HepG2 (cell line): ENCODE data around the gene CD96. TPM values are rescaled to one million over a fixed set of nuclear protein-coding genes. Genes with fewer than 3 reads are reported as not detected.

ENCODE experiments used
- ATAC-seq: fragments of 200-7000 bp; cut with Tn5 transposase; 3 replicates; pipeline ENCODE4 v1.9.1; 2020; ENCODE audit warnings: mild to moderate bottlenecking, moderate library complexity
- BruUV-seq: library from RNA; stranded (reverse); fragments of 400-500 nt; replicated peaks from 2 replicates; lab custom pipeline; 2021; lab: Mats Ljungman, UMichigan
- CTCF ChIA-PET: fragments of 300-600 bp; formaldehyde crosslinking; extraction: SDS; loops from one replicate; lab custom pipeline; 2021; ENCODE audit warnings: low total read pairs, inconsistent platforms, low intra/inter-chr PET ratio; lab: Yijun Ruan, JAX
- POLR2A ChIA-PET: fragments of 350-600 bp; sonication (Branson Sonifier 250); formaldehyde crosslinking; loops from one replicate; lab custom pipeline; 2020; ENCODE audit warnings: antibody characterized with exemption, inconsistent platforms; lab: Yijun Ruan, JAX
- DNase-seq: peaks from one replicate; pipeline ENCODE4 v3.0.0-alpha.2; 2015; ENCODE audit warnings: low spot score
- FAIRE-seq: peaks from 3 replicates; lab custom pipeline; 2011; peaks lifted over from hg19 to GRCh38; lab: Jason Lieb, UNC
- H2AFZ ChIP-seq: one replicate; pipeline ENCODE4 v1.6.1; 2011; ENCODE audit warnings: low read length, inconsistent platforms
- H3K27ac ChIP-seq: fragments of 300-600 bp; 3 replicates; pipeline ENCODE4 v1.8.0; 2011; ENCODE audit warnings: mixed run types, mild to moderate bottlenecking, mixed read lengths, low read length, inconsistent platforms; ENCODE audit not compliant: insufficient read depth; ENCODE audit errors: extremely low read length
- H3K27me3 ChIP-seq, 2 experiments: fragments of 200-600 bp in 1 of 2; 2 replicates in 1 of 2; 3 replicates in 1 of 2; pipeline versions ENCODE4 v1.6.0 to v1.8.0; 2011; ENCODE audit warnings: low read length in 2 of 2, mild to moderate bottlenecking in 2 of 2, moderate library complexity in 2 of 2, inconsistent platforms in 1 of 2; ENCODE audit not compliant: insufficient read depth in 2 of 2, control insufficient read depth in 1 of 2
- H3K36me3 ChIP-seq, 2 experiments: fragments of 200-600 bp in 1 of 2; replicated peaks in 1 of 2; 2 replicates in 1 of 2; 3 replicates in 1 of 2; pipeline versions ENCODE4 v1.5.1 to v1.8.0; 2011; ENCODE audit warnings: low read length in 2 of 2, inconsistent platforms in 1 of 2; ENCODE audit not compliant: insufficient read depth in 2 of 2, control insufficient read depth in 1 of 2
- H3K4me1 ChIP-seq: 2 replicates; pipeline ENCODE4 v1.5.1; 2012; ENCODE audit warnings: low read length, inconsistent platforms; ENCODE audit not compliant: insufficient read depth
- H3K4me2 ChIP-seq: 2 replicates; pipeline ENCODE4 v1.6.0; 2011; ENCODE audit warnings: low read depth, low read length, inconsistent platforms
- H3K4me3 ChIP-seq, 3 experiments: fragments of 200-600 bp in 1 of 3; sonication (generic), shearing (Covaris generic) in 1 of 3; replicated peaks in 1 of 3; 2 replicates each; pipeline ENCODE4 v1.5.1; 2011 to 2016; ENCODE audit warnings: low read length in 3 of 3, inconsistent platforms in 2 of 3, low read depth in 2 of 3, mild to moderate bottlenecking in 2 of 3, control low read depth in 1 of 3, mixed read lengths in 1 of 3; ENCODE audit not compliant: insufficient read depth in 1 of 3
- H3K79me2 ChIP-seq: one replicate; pipeline ENCODE4 v1.6.1; 2011; ENCODE audit warnings: low read length, inconsistent platforms; ENCODE audit not compliant: insufficient read depth
- H3K9ac ChIP-seq: 2 replicates; pipeline ENCODE4 v1.6.0; 2011; ENCODE audit warnings: mild to moderate bottlenecking, low read depth, low read length, inconsistent platforms; ENCODE audit not compliant: insufficient read depth
- H3K9me3 ChIP-seq: 2 replicates; pipeline ENCODE4 v1.5.1; 2012; ENCODE audit warnings: mild to moderate bottlenecking, low read length
- H4K20me1 ChIP-seq: 2 replicates; pipeline ENCODE4 v1.6.0; 2011; ENCODE audit warnings: inconsistent platforms, mild to moderate bottlenecking, low read length, moderate library complexity; ENCODE audit not compliant: insufficient read depth
- FOXO4 ChIP-seq: sonication (generic); formaldehyde crosslinking; conservative IDR thresholded peaks from 2 replicates; pipeline ENCODE4 v1.8.1; 2023; ENCODE audit warnings: missing genetic modification reagents
- GZF1 ChIP-seq: sonication (generic); formaldehyde crosslinking; IDR thresholded peaks from 2 replicates; pipeline ENCODE4 v1.5.1; 2020; ENCODE audit warnings: mild to moderate bottlenecking, missing genetic modification reagents
- HIVEP1 ChIP-seq: sonication (generic); formaldehyde crosslinking; IDR thresholded peaks from 2 replicates; pipeline ENCODE4 v1.4.0; 2020; ENCODE audit warnings: mild to moderate bottlenecking, missing genetic modification reagents
- IKZF1 ChIP-seq: fragments of 450-650 bp; IDR thresholded peaks from 2 replicates; pipeline ENCODE4 v1.7.1; 2016
- MTF2 ChIP-seq: sonication (generic); formaldehyde crosslinking; IDR thresholded peaks from 2 replicates; pipeline ENCODE4 v1.5.0; 2020; ENCODE audit warnings: missing genetic modification reagents, borderline replicate concordance
- NFAT5 ChIP-seq: sonication (generic); formaldehyde crosslinking; IDR thresholded peaks from 2 replicates; pipeline ENCODE4 v1.4.0; 2020; ENCODE audit warnings: missing genetic modification reagents
- NFRKB ChIP-seq: fragments of 450-650 bp; IDR thresholded peaks from 2 replicates; pipeline ENCODE4 v1.6.1; 2017
- NR3C1 ChIP-seq: sonication (generic); formaldehyde crosslinking; IDR thresholded peaks from 2 replicates; pipeline ENCODE4 v1.4.0; 2020; ENCODE audit warnings: missing genetic modification reagents
- PAF1 ChIP-seq: IDR thresholded peaks from 2 replicates; pipeline ENCODE4 v1.6.1; 2016; ENCODE audit warnings: missing genetic modification reagents, missing compliant biosample characterization
- POLR2A ChIP-seq, 2 experiments: IDR thresholded peaks; 2 replicates each; pipeline ENCODE4 v1.6.1; 2011; ENCODE audit warnings: low read depth in 2 of 2, low read length in 2 of 2, mild to moderate bottlenecking in 1 of 2, moderate library complexity in 1 of 2; ENCODE audit not compliant: insufficient read depth in 1 of 2
- TAF1 ChIP-seq: sonication (generic); formaldehyde crosslinking; IDR thresholded peaks from 2 replicates; pipeline ENCODE4 v1.4.0; 2020; ENCODE audit warnings: missing genetic modification reagents
- WIZ ChIP-seq: sonication (generic); formaldehyde crosslinking; IDR thresholded peaks from 2 replicates; pipeline ENCODE4 v1.5.1; 2020; ENCODE audit warnings: mild to moderate bottlenecking, missing genetic modification reagents
- ZNF224 ChIP-seq: sonication (generic); formaldehyde crosslinking; IDR thresholded peaks from 2 replicates; pipeline ENCODE4 v1.5.0; 2020; ENCODE audit warnings: mild to moderate bottlenecking, missing genetic modification reagents
- ZNF263 ChIP-seq: sonication (generic); formaldehyde crosslinking; IDR thresholded peaks from 2 replicates; pipeline ENCODE4 v1.4.0; 2020; ENCODE audit warnings: missing genetic modification reagents
- ZNF460 ChIP-seq: sonication (generic); formaldehyde crosslinking; IDR thresholded peaks from 2 replicates; pipeline ENCODE4 v1.5.1; 2020; ENCODE audit warnings: missing genetic modification reagents, mild to moderate bottlenecking, borderline replicate concordance
- ZNF576 ChIP-seq: sonication (generic); formaldehyde crosslinking; IDR thresholded peaks from 2 replicates; pipeline ENCODE4 v1.4.0; 2020; ENCODE audit warnings: mild to moderate bottlenecking, missing genetic modification reagents
- ZNF773 ChIP-seq: sonication (generic); formaldehyde crosslinking; IDR thresholded peaks from 2 replicates; pipeline ENCODE4 v1.4.0; 2020; ENCODE audit warnings: missing genetic modification reagents, borderline replicate concordance
- ZUFSP ChIP-seq: sonication (generic); formaldehyde crosslinking; IDR thresholded peaks from 2 replicates; pipeline ENCODE4 v1.9.0; 2021; ENCODE audit warnings: missing genetic modification reagents, mild to moderate bottlenecking, borderline replicate concordance
- WGBS: methylation state at CpG from one replicate; pipeline ENCODE4 v1.1.6; 2017; ENCODE audit warnings: low lambda C conversion rate; 5-methylcytosine and 5-hydroxymethylcytosine counted together
- in situ Hi-C: cut with HindIII; loops from 2 replicates; pipeline ENCODE4 v1.10.0; 2017; ENCODE audit warnings: low pct_unique_long_range_greater_than_20kb; ENCODE audit not compliant: extremely low pct_ligation_motif_present
- intact Hi-C: fragments of 100-400 bp; cut with micrococcal nuclease; formaldehyde crosslinking; loops from one replicate; pipeline ENCODE4 v1.10.0; 2022; ENCODE audit not compliant: unreplicated experiment
- polyA plus RNA-seq, 8 experiments: library from polyadenylated mRNA; depleted of rRNA in 3 of 8; stranded (reverse) in 7 of 8; unstranded in 1 of 8; fragments of >200 nt; fragmentation: Illumina TruSeq in 4 of 8; extraction: Trizol in 4 of 8; gene quantifications; 2 replicates each; pipeline versions ENCODE4 v1.2.1 to v1.2.3, GENCODE V29; 2011 to 2016; ENCODE audit warnings: low read depth in 4 of 8, missing spikeins in 1 of 8, mixed read lengths in 1 of 8; ENCODE audit not compliant: insufficient read depth in 1 of 8
- total RNA-seq, 5 experiments: library from RNA; depleted of rRNA; stranded (reverse); fragments of >200 nt; fragmentation: Illumina TruSeq; extraction: Trizol; gene quantifications; 2 replicates each; pipeline ENCODE4 v1.2.3, GENCODE V29; 2016; ENCODE audit warnings: low read depth in 1 of 5

Gene CD96
- total and polyA plus RNA-seq, 2 of the 13 experiments (the other 11 are each of a cell fraction or from before 2014, with no cell fraction given), result not detected

- 35% methylated on average over 3 of the region's 3 CpGs for WGBS
- H3K9me3 ChIP-seq, result no peaks in the 10 kb centered on the region; the same call in 1 of the 2 replicates
- H4K20me1 ChIP-seq, result no peaks in the 10 kb centered on the region
- no peak for DNase-seq
- POLR2A ChIA-PET, result no interaction called here
- peaks cover 10% of the 10 kb centered on the region for H3K4me1 ChIP-seq
- no peak overlapping the region for H3K4me3 ChIP-seq
- H3K27me3 ChIP-seq, result no peaks in the 10 kb centered on the region; a peak in 1 of 5 replicates
- H3K36me3 ChIP-seq, result no peaks in the 10 kb centered on the region
- H2AFZ ChIP-seq, result no peak overlapping the region
- no peak overlapping the region for H3K4me2 ChIP-seq
- FAIRE-seq, result no peak
- no peaks in the 10 kb centered on the region for H3K79me2 ChIP-seq
- no peak overlapping the region for H3K9ac ChIP-seq
- intact Hi-C loops, result no loop called here
- TF ChIP-seq IKZF1 (no peak), ZNF224 (CRISPR knock-in tag) (no peak), NR3C1 (no peak), TAF1 (no peak), NFRKB (no peak), ZNF773 (CRISPR knock-in tag) (no peak), HIVEP1 (CRISPR knock-in tag) (no peak), POLR2A (IDR thresholded peaks at IDR 0.05; ENCODE audit: insufficient read depth in 1 of 2, low read depth in 2 of 2, low read length in 2 of 2) (no peak), MTF2 (CRISPR knock-in tag) (no peak), WIZ (CRISPR knock-in tag) (no peak), FOXO4 (CRISPR knock-in tag) (no peak), NFAT5 (CRISPR knock-in tag) (no peak), ZNF263 (CRISPR knock-in tag) (no peak), ZUFSP (CRISPR knock-in tag) (no peak), GZF1 (CRISPR knock-in tag) (no peak), PAF1 (CRISPR knock-in tag) (no peak), ZNF460 (no peak), ZNF576 (no peak)
- CTCF ChIA-PET, result no interaction called here
- BruUV-seq, result no TSS peak
- in situ Hi-C loops, result no loop called here
- no peak for ATAC-seq
- H3K27ac ChIP-seq, result no peak overlapping the region
These were observed 107.1 kb downstream of the CD96 start for GRCh38 chr3:111648991-111649579.
